PC-9 (cell line): ENCODE results near the gene TP53BP1.

ENCODE experiments used
- CTCF ChIP-seq: fragments of 200-600 bp; sonication (generic); conservative IDR thresholded peaks from 2 replicates; pipeline ENCODE4 v1.6.1; 2017; ENCODE audit warnings: mixed run types, antibody characterized with exemption, mild to moderate bottlenecking, moderate library complexity
- EZH2 ChIP-seq: fragments of 200-600 bp; sonication (generic); IDR thresholded peaks from 2 replicates; pipeline ENCODE4 v1.8.0; 2017; ENCODE audit warnings: antibody characterized with exemption, low read depth

- TF ChIP-seq CTCF: no peak
- TF ChIP-seq EZH2: no peak
These were observed at the start of gene TP53BP1 for GRCh38 chr15:43492673-43493601.
